ENCODE data around the gene TYROBP.
A peak's percentile ranks its signal among the peaks of the same experiment; 100 is the strongest.
"Not testable (repeated sequence)": the region's sequence is repeated elsewhere in the genome, so short reads cannot be mapped to it uniquely, and the experiment has no call there.

TYROBP gene

GRCh38 chr19:35898499-35898809 lies 9.6 kb downstream of the TYROBP start:
- TF ChIP-seq, protein P1, sequence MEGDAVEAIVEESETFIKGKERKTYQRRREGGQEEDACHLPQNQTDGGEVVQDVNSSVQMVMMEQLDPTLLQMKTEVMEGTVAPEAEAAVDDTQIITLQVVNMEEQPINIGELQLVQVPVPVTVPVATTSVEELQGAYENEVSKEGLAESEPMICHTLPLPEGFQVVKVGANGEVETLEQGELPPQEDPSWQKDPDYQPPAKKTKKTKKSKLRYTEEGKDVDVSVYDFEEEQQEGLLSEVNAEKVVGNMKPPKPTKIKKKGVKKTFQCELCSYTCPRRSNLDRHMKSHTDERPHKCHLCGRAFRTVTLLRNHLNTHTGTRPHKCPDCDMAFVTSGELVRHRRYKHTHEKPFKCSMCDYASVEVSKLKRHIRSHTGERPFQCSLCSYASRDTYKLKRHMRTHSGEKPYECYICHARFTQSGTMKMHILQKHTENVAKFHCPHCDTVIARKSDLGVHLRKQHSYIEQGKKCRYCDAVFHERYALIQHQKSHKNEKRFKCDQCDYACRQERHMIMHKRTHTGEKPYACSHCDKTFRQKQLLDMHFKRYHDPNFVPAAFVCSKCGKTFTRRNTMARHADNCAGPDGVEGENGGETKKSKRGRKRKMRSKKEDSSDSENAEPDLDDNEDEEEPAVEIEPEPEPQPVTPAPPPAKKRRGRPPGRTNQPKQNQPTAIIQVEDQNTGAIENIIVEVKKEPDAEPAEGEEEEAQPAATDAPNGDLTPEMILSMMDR (IDR thresholded peaks at IDR 0.05; ENCODE audit: insufficient read depth, missing control alignments): no peak
- DNase-seq (ENCODE audit: insufficient read length, low spot score) (no peak), FAIRE-seq (no peak)

DNA sequence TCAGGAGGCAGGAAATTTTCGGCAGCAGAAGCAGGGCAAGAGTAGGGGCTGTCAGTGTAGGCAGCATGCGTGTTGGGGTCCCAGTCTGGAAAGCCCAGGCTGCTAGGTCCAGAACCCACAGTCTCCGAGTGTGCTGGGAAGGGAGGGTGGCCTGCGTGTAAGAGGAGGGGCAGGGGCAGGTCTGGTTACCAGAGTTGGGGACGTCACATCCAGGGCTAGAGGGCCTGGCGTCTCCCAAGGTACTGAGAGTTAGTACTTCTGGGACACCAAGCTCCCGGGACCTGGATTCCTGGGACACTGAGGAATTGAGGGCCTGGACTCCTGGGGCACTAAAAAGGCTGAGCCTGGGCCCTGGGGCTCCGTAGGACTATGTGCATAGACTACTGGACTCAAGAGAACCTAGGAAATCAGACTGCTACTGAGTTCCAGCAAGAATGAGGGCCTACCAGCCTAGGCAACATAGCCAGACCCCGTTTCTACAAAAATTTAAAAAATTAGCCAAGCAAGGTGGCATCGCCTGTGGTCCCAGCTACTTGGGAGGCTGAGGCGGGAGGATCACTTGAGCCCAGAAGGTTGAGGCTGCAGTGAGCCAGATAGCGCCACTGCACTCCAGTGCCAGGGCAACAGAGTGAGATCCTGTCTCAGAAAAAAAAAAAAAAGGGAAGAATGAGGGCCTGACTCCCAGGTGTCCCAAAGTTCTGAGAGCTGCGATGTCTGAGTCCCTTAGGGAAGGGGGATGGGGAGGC lies 10.2 kb downstream of the TYROBP start:
- DNase-seq (ENCODE audit: insufficient read length, low spot score) (no peak), FAIRE-seq (no peak)
- TF ChIP-seq, protein P1 (IDR thresholded peaks at IDR 0.05; ENCODE audit: insufficient read depth, missing control alignments): no peak

GRCh38 chr19:35896643-35897040 lies 11.5 kb downstream of the TYROBP start:
- TF ChIP-seq, protein P1 (IDR thresholded peaks at IDR 0.05; ENCODE audit: insufficient read depth, missing control alignments): no peak
- no peak for DNase-seq (ENCODE audit: insufficient read length, low spot score)
- no peak for FAIRE-seq

DNA sequence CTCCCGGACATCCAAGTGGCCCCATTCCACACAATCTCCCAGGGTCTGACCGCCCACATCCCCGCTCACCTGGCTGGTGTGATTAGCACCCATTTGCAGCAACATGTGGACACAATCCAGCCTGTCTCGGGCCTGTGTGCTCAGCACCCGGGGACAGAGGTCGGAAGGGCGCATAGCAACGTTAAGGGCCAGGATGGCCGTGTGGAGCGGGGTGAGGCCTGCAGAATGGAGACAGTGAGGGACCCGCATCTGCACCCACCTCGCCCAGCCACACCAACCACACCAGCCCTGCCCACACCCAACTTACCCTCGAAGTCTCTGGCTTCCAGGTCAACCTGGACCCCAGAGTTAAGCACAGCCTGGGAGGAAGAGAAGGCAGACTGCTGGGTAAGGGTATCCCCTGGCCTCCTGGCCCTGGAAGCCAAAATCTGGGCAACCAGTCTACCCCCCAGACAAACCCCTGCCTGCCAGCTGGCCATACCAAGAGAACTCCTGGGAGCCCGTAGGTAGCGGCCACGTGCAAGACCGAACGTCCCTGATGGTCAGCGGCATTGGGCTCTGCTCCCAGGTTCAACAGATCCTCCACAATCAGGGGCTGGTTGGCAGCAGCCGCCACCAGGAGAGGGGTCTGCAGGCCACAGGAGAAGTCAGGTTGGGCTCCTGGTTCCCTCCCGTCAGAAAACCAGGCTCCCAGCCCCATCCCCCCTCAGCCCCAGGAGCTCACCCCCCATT lies 12.0 kb downstream of the TYROBP start:
- DNase-seq (ENCODE audit: insufficient read length, low spot score): no peak
- TF ChIP-seq, protein P1 (IDR thresholded peaks at IDR 0.05; ENCODE audit: insufficient read depth, missing control alignments): no peak
- no peak for FAIRE-seq

GRCh38 chr19:35894342-35894741 lies 13.8 kb downstream of the TYROBP start:
- DNase-seq (ENCODE audit: insufficient read length, low spot score): no peak
- FAIRE-seq: no peak
- TF ChIP-seq, protein P1 (IDR thresholded peaks at IDR 0.05; ENCODE audit: insufficient read depth, missing control alignments): no peak

DNA sequence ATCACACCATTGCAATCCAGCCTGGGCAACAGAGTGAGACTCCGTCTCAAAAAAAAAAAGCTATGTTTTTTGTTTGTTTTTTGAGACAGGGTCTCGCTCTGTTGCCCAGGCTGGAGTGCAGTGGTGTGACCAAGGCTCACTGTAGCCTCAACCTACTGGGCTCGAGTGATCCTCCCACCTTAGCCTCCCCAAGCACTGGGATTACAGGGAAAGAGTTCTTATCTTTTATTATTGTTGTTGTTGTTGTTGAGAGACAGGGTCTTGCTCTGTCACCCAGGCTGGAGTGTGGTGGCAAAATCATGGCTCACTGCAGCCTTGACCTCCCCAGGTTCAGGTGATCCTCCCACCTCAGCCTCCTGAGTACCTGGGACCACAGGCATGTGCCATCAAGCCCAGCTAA lies 16.3 kb downstream of the TYROBP start:
- FAIRE-seq; DNase-seq (ENCODE audit: insufficient read length, low spot score): not testable (repeated sequence)

GRCh38 chr19:35890113-35890650 lies 17.9 kb downstream of the TYROBP start:
- DNase-seq (ENCODE audit: insufficient read length, low spot score) (peak; percentile 2), FAIRE-seq (no peak)
- TF ChIP-seq, protein P1 (IDR thresholded peaks at IDR 0.05; ENCODE audit: insufficient read depth, missing control alignments): no peak

Measured in D721Med (cell line).